GM21825 (cell line): ENCODE results near the gene RAI14.
"Not testable (repeated sequence)": the region's sequence is repeated elsewhere in the genome, so short reads cannot be mapped to it uniquely, and the experiment has no call there.

Experiments
- ATAC-seq: cut with Tn5 transposase; IDR thresholded peaks from one replicate; pipeline ENCODE4 v1.9.1; 2021; ENCODE audit warnings: mild to moderate bottlenecking, moderate library complexity; ENCODE audit not compliant: unreplicated experiment

The RAI14 gene

GRCh38 chr5:34758514-34758913, 102.4 kb downstream of the RAI14 start:
- ATAC-seq, result no peak

- not testable (repeated sequence) for ATAC-seq
These were observed 103.1 kb downstream of the RAI14 start for GRCh38 chr5:34759213-34759612.

- no peak for ATAC-seq
These were observed 109.5 kb downstream of the RAI14 start for GRCh38 chr5:34765662-34766061.

DNA sequence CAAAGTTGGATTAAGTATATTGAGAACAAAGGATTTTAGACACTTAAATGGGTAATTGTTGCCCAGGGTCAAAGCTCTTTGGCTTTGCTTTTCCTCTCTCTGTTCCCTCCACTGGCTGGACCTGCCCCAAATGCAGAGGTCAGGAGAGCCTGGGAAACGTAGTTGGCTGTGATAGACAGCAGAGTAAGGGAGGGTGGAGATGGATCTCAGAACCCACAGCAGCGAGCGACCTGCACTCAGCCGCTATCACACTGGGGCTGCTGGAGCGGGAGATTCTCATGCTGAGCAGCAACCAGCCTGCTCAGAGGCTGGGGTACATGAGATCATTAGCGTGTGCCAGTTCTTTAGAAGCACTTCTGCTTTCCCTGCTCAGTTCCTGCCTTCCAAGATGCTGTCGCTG, 111.1 kb downstream of the RAI14 start:
- ATAC-seq, result no peak

DNA sequence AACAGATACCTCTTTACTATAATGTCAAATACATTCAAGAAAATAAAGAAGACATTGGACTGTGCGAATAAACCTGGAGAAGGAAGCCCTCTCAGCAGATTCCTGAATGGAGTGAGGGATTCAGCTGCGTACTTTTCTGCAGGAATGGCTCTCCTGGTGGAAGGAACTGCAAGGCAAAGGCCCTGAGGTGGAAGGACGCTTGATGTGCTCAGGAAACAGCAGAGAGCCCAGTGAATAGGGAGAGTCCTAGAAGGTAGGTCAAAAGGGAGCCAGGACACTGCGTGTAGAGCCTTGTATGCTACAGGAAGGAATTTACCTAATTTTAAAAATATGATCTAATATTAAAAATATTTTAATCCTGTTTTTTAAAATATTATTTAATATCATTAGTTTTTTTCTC, 114.4 kb downstream of the RAI14 start:
- no peak for ATAC-seq

DNA sequence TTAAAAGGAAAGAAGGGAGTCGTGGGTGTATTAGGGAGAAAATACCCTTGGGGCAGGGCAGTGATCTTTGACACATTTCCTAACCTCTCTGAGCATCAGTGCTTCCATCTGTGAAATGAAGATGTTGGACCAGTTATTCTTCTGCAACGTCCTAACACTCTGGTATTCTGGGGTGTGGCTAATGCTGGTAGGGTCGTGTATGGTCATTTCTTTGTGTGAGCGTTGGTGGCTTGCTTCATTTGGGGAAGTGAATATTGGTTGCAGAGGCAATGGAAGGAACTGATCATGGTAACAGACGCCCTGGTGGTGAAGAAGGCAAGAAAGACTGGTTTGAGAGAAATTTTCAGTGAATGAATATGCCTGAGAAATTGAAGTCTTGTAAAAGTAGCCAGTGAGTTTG, 114.9 kb downstream of the RAI14 start:
- no peak for ATAC-seq

DNA sequence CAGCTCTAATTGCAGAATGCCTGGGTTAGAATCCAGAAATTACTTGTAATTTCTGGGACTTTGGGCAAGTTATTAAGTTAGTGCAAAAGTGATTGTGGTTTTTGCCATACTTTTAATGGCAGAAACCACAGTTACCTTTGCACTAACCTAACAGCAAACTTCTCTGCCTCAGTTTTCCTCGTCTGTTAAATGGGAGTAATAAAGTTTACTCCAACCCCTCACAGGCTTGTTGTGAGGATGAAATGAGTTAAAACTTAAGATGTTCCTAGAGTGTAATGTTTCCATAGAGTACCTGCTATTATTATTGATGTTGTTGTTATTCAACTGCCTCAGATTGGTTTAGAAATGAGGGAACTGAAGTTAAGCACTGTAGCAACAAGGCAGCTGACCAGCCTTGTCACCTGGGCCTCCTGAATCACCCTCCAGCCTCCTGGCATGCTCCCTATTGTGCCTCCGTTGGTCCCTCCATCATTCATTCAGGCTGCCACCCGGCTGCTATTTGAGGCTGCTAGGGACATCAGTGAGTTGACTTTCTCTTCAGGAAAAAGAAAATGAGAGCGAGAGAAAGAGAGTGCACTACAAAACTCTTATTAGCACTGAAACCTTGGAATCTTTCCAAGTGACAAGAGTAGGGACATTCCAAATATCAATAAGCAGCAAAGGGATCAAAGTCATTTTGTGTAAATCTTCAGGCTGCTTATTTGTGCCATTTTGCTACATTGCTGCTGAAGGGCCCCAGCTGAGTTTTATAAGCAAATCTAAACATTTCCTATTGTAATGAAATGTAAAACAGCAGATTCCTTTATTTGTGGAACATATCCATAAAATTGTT, 116.4 kb downstream of the RAI14 start:
- ATAC-seq, result no peak

GRCh38 chr5:34774139-34774538, 118.0 kb downstream of the RAI14 start:
- ATAC-seq, result no peak

DNA sequence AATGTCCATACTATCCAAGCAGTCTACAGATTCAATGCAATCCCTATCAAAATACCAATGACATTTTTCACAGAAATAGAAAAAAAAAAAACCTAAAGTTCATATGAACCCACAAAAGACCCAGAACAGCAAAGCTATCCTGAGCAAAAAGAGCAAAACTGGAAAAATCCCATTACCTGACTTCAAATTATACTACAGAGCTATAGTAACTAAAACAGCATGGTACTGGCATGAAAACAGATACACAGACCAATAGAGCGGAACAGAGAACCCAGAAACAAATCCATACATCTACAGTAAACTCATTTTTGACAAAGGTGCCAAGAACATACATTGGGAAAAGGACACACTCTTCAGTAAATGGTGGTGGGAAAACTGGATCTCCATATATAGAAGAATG, 118.5 kb downstream of the RAI14 start:
- ATAC-seq, result not testable (repeated sequence)

GRCh38 chr5:34775886-34776285, 119.8 kb downstream of the RAI14 start:
- ATAC-seq, result no peak

- ATAC-seq, result no peak
These were observed 122.1 kb downstream of the RAI14 start for GRCh38 chr5:34778091-34778850.

DNA sequence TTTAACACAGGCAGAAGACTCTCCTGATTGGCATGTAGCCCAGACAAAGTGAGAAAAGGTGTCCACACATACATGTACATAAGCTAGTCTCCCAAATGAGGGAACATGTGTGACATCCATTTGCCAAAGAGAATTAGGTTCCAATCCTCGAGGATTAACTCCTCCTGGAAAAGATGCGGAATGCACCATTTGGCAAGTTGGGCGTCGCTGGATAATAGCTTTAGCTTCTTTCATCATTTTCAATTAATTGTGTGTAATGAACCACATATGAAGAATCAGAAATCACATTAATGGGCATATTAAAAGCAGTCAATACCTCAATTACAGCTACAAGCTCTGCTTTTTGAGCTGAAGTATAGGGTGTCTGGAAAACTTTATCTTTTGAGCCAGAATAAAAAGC, 127.8 kb downstream of the RAI14 start:
- ATAC-seq, result not testable (repeated sequence)

DNA sequence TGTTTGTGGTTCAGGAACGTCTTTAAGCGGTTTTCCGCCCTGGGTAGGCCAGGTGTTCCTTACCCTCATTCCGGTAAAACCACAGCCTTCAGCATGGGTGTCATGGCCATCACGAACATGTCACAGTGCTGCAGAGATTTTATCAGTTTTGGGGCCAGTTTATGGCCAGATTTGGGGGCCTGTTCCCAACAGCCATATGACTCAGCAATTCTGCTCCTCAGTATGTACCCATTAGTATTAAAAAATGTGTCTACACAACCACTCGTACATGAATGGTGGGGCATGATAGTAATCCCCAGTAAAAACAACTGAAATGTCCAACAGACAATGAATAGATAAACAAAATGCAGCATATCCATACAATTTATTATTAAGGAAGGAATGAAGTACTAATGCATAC, 130.9 kb downstream of the RAI14 start:
- ATAC-seq, result no peak

DNA sequence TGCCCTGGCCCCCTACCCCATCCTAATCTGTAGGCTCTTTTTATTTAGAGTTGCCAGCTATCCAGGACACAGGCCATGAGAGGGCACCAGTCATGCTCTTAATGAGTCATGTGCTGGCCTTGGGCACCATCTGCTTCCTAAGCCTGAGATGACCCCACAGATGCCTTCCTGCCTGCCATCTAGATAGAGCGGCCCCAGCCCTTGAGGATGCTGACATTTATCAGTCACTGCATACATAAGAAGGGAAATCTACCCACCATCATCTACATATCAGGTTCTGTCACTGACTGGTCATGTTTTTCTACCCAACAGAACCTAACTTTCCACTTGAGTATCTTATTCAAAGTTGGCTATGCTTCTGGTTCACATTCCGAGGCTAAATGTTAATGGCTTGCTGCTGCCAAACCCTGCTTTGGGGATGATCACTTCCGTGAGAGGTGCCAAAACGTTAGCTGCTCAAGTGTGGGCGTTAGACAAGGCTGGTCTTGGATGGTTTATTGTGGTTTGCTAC, 132.9 kb downstream of the RAI14 start:
- no peak for ATAC-seq

GRCh38 chr5:34789639-34790038, 133.5 kb downstream of the RAI14 start:
- no peak for ATAC-seq

- no peak for ATAC-seq
These were observed 133.9 kb downstream of the RAI14 start for GRCh38 chr5:34790069-34790468.

DNA sequence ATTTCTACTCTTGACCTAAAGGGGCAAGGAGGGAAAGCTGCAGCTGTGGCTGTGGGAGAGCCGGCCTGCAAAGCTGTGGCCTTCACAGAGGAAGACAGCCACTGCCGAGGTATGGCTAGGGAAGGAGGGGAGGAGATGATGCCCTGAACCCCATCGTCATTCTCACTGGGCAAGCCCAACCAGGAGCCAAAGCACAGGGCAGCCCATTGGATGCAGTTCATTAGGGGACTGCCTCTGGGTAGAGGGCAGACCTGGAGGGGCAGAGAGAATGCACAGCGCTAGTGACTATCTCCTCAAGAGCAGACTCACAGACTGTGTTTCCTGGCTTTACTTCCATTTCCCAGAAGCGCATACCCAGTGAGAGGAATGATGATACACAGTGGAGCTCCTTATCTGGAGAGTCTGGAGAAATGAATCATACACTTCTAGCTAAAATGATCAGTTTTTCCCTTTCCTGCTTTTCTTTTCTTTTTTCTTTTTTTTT, 135.7 kb downstream of the RAI14 start:
- ATAC-seq, result no peak

GRCh38 chr5:34802834-34803563, 146.9 kb downstream of the RAI14 start:
- no peak for ATAC-seq

DNA sequence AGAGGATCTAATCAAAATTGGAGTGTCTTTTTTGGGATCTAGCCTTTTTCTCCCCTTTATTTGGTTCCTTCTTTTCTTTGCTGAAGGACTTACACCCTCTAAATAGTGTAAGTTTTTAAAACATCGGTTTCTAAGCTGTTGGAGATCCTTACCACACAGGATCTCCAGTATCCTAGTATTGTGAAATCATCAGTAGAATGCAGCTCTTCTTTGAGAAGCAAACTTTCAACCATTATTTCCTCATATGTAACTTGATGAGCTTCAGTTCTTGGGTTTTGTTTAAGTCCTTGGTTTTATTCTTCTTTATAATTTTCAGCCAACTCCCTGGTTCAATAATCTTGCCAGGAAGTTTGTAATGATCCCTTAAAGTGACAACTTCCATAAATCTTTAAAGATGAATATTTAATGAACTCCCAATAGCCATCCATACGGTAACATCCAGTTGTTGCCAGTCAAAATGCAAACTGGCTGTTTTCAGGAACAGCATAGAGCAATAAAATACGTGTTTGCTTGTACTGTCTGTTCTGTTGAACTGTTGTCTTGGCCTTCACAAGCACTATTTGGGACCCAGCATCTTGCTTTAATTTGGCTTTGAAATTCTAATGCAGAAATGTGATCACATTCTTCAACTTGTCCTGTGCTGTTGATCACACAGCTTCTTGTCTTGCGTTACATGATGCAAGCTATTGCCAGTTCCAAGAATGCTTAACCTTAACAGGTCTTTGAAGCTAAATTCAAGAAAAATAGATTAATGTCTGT, 148.0 kb downstream of the RAI14 start:
- no peak for ATAC-seq

DNA sequence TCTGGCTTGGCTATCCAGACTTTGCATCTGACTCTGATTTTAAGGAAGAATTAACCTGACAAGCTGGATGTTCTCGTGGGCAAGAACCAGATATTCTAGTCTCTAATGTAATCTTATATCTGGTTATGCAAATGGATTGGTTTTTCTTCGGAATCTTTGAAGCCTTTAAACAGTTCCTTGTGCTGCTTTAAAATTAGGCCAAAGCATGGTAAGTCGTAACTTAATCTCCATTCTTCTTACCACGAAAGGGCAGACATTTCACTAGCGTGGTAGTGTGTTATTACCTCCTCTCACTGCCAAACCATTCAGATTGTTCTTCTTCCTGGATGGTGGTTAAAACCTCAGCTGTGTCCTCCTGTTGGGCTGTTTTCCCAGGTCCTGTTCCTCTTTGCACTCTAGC, 148.8 kb downstream of the RAI14 start:
- ATAC-seq, result no peak
